Gastroesophageal sphincter (tissue), 4 donors: ENCODE measurements around the gene MAP7. TPM values are rescaled to one million over a fixed set of nuclear protein-coding genes. Genes with fewer than 3 reads are reported as not detected.

Experiments
- ATAC-seq: fragments of 150-250 bp; one replicate; pipeline ENCODE4 v1.9.1; 2016; ENCODE audit warnings: mild to moderate bottlenecking, moderate library complexity
- H3K27ac ChIP-seq, 4 donors: fragments of 200-600 bp; sonication (generic) in 3 of 4; 1 replicate in 3 of 4; 2 replicates in 1 of 4; pipeline ENCODE4 v1.5.1; 2016 to 2019
- H3K27me3 ChIP-seq: fragments of 200-600 bp; sonication (generic); one replicate; pipeline ENCODE4 v1.5.1; 2019
- H3K36me3 ChIP-seq, 2 donors: fragments of 200-600 bp; sonication (generic); one replicate each; pipeline ENCODE4 v1.5.1; 2019; ENCODE audit warnings: control low read depth in 1 of 2
- H3K4me1 ChIP-seq, 3 donors: fragments of 200-600 bp; sonication (generic); 1 replicate in 2 of 3; 2 replicates in 1 of 3; pipeline ENCODE4 v1.5.1; 2016 to 2019; ENCODE audit warnings: control low read depth in 2 of 3
- H3K4me3 ChIP-seq, 2 donors: fragments of 200-600 bp; sonication (generic); one replicate each; pipeline ENCODE4 v1.5.1; 2019; ENCODE audit warnings: mild to moderate bottlenecking in 1 of 2, moderate library complexity in 1 of 2
- H3K9me3 ChIP-seq, 3 donors: fragments of 200-600 bp; sonication (generic); one replicate each; pipeline ENCODE4 v1.5.1; 2017 to 2019; ENCODE audit warnings: control low read depth in 2 of 3
- CTCF ChIP-seq, 4 experiments: fragments of 200-600 bp in 2 of 4; fragments of 450-650 bp in 2 of 4; sonication (generic) in 1 of 4; IDR thresholded peaks; one replicate each; pipeline ENCODE4 v1.5.1; 2017 to 2019; ENCODE audit warnings: antibody characterized with exemption in 4 of 4, mild to moderate bottlenecking in 2 of 4, moderate library complexity in 2 of 4
- EP300 ChIP-seq: sonication (generic); formaldehyde crosslinking; IDR thresholded peaks from one replicate; pipeline ENCODE4 v1.6.1; 2017; ENCODE audit warnings: antibody characterized with exemption, mild to moderate bottlenecking
- POLR2A ChIP-seq, 2 donors: fragments of 450-650 bp; IDR thresholded peaks; one replicate each; pipeline ENCODE4 v1.6.1; 2017; ENCODE audit warnings: antibody characterized with exemption in 2 of 2, mild to moderate bottlenecking in 2 of 2, moderate library complexity in 1 of 2
- POLR2AphosphoS5 ChIP-seq: sonication (generic); formaldehyde crosslinking; IDR thresholded peaks from one replicate; pipeline ENCODE4 v1.6.1; 2017; ENCODE audit warnings: antibody characterized with exemption
- WGBS, 2 donors: methylation state at CpG; one replicate each; pipeline ENCODE4 v1.1.5; 2018; ENCODE audit warnings: low coverage in 1 of 2; 5-methylcytosine and 5-hydroxymethylcytosine counted together
- total RNA-seq, 4 donors: library from RNA; depleted of rRNA; stranded (reverse); fragments of >200 nt; gene quantifications; one replicate each; pipeline ENCODE4 v1.1.0, GENCODE V29; 2016

MAP7 gene
- total RNA-seq, 4 donors from 2014 or later: 1.1 to 6.7 (median 4.3) TPM

GRCh38 chr6:136326038-136326553, 224.1 kb downstream of the MAP7 start:
- TF ChIP-seq POLR2AphosphoS5: no peak
- TF ChIP-seq EP300: no peak
- TF ChIP-seq CTCF (IDR thresholded peaks at IDR 0.05): no peak
- peaks cover 0 to 7% (median 0%) of the 10 kb centered on the region in 3 donors for H3K4me1 ChIP-seq
- H3K27ac ChIP-seq: no peak overlapping the region
- H3K27me3 ChIP-seq: no peaks in the 10 kb centered on the region
- H3K4me3 ChIP-seq: no peak overlapping the region
- H3K9me3 ChIP-seq: no peaks in the 10 kb centered on the region
- no peak for ATAC-seq
- H3K36me3 ChIP-seq: no peaks in the 10 kb centered on the region
- WGBS, 2 donors: 63 to 69% methylated on average over 8 of the region's 8 CpGs

GRCh38 chr6:136324686-136325380, 225.4 kb downstream of the MAP7 start:
- peaks cover 0 to 7% (median 0%) of the 10 kb centered on the region in 3 donors for H3K4me1 ChIP-seq
- H3K36me3 ChIP-seq: no peaks in the 10 kb centered on the region
- 62 to 75% methylated on average over 9 of the region's 10 CpGs for WGBS, 2 donors
- no peak overlapping the region for H3K4me3 ChIP-seq
- H3K27ac ChIP-seq: no peak overlapping the region
- no peak for TF ChIP-seq POLR2A (IDR thresholded peaks at IDR 0.05)
- TF ChIP-seq CTCF (IDR thresholded peaks at IDR 0.05): no peak
- no peak for TF ChIP-seq EP300
- no peak for TF ChIP-seq POLR2AphosphoS5
- ATAC-seq: no peak
- no peaks in the 10 kb centered on the region for H3K27me3 ChIP-seq
- no peaks in the 10 kb centered on the region for H3K9me3 ChIP-seq

GRCh38 chr6:136323431-136324112, 226.7 kb downstream of the MAP7 start:
- WGBS, 2 donors: 46 to 51% methylated on average over 9 of the region's 10 CpGs

GRCh38 chr6:136319732-136320131, 230.5 kb downstream of the MAP7 start:
- Histone ChIP-seq H3K36me3 (no peaks in the 10 kb centered on the region), H3K4me1 (peaks cover 0 to 7% (median 0%) of the 10 kb centered on the region in 3 donors), H3K27ac (no peak overlapping the region), H3K27me3 (no peaks in the 10 kb centered on the region), H3K9me3 (no peaks in the 10 kb centered on the region), H3K4me3 (no peak overlapping the region)
- ATAC-seq: no peak
- TF ChIP-seq CTCF (IDR thresholded peaks at IDR 0.05) (no peak), POLR2AphosphoS5 (no peak), EP300 (no peak), POLR2A (IDR thresholded peaks at IDR 0.05) (no peak)

More at GRCh38 chr6:136323431-136324112, 226.7 kb downstream of the MAP7 start:
- Histone ChIP-seq H3K27ac (no peak overlapping the region), H3K4me3 (no peak overlapping the region), H3K4me1 (peaks cover 0 to 7% (median 0%) of the 10 kb centered on the region in 3 donors), H3K27me3 (no peaks in the 10 kb centered on the region), H3K36me3 (no peaks in the 10 kb centered on the region), H3K9me3 (no peaks in the 10 kb centered on the region)
- ATAC-seq: no peak
- no peak for TF ChIP-seq EP300

- Histone ChIP-seq H3K36me3 (no peaks in the 10 kb centered on the region), H3K4me3 (no peak overlapping the region), H3K27me3 (no peaks in the 10 kb centered on the region), H3K9me3 (no peaks in the 10 kb centered on the region), H3K27ac (no peak overlapping the region), H3K4me1 (peaks cover 0 to 4% (median 0%) of the 10 kb centered on the region in 3 donors)
- TF ChIP-seq POLR2A (IDR thresholded peaks at IDR 0.05) (no peak), CTCF (IDR thresholded peaks at IDR 0.05) (no peak), POLR2AphosphoS5 (no peak), EP300 (no peak)
- 51 to 53% methylated on average over 2 to 4 of the region's 4 CpGs for WGBS, 2 donors
- no peak for ATAC-seq
Measured at GRCh38 chr6:136318676-136319075, 231.5 kb downstream of the MAP7 start.
